ENCODE data around the gene USP9X.

DNA sequence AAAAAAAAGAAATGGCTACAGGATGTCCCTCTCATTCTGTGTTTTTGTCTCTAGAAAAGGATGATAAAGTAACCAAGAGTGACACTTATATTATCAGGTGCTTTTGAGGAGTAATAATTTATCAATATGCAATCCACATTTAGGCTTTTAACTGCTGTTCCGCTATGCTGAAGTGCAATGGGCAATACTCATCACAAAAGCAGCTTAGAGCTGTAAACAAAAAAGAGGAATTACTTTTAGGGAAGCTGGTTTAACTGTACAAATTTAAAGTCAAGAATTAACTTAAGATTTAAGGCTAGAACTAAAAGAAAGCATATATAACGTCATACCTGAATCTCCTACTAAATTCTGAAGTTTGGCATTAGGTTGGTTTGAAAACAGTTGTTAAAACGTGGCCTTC is 155.3 kb downstream of the USP9X start:
- TF ChIP-seq POLR2A (IDR thresholded peaks at IDR 0.05; ENCODE audit: low read length), result no peak
- no peak for TF ChIP-seq GATA1 (IDR thresholded peaks at IDR 0.05; ENCODE audit: low read depth, low read length)

Data from erythroblast (primary cell).